Caki2 (cell line): Measurements from ENCODE around the gene TUBA3E. TPM values are rescaled to one million over a fixed set of nuclear protein-coding genes. Genes with fewer than 3 reads are reported as not detected.
"Not testable (repeated sequence)": the region's sequence is repeated elsewhere in the genome, so short reads cannot be mapped to it uniquely, and the experiment has no call there.

Experiments
- DNase-seq: peaks from one replicate; pipeline ENCODE4 v3.0.0-alpha.2; 2015; ENCODE audit warnings: low read depth
- in situ Hi-C: cut with HindIII; loops from 2 replicates; pipeline ENCODE4 v1.10.0; 2016; ENCODE audit warnings: low sequenced_read_pairs, low pct_unique_long_range_greater_than_20kb, mixed read lengths
- total RNA-seq: library from RNA; depleted of rRNA; stranded (reverse); fragments of >200 nt; shearing (Covaris generic); gene quantifications from 2 replicates; pipeline ENCODE4 v1.2.3, GENCODE V29; 2014; ENCODE audit warnings: low replicate concordance; rRNA removed

TUBA3E gene
- total RNA-seq, 1 experiment from 2014 or later = not detected

DNA sequence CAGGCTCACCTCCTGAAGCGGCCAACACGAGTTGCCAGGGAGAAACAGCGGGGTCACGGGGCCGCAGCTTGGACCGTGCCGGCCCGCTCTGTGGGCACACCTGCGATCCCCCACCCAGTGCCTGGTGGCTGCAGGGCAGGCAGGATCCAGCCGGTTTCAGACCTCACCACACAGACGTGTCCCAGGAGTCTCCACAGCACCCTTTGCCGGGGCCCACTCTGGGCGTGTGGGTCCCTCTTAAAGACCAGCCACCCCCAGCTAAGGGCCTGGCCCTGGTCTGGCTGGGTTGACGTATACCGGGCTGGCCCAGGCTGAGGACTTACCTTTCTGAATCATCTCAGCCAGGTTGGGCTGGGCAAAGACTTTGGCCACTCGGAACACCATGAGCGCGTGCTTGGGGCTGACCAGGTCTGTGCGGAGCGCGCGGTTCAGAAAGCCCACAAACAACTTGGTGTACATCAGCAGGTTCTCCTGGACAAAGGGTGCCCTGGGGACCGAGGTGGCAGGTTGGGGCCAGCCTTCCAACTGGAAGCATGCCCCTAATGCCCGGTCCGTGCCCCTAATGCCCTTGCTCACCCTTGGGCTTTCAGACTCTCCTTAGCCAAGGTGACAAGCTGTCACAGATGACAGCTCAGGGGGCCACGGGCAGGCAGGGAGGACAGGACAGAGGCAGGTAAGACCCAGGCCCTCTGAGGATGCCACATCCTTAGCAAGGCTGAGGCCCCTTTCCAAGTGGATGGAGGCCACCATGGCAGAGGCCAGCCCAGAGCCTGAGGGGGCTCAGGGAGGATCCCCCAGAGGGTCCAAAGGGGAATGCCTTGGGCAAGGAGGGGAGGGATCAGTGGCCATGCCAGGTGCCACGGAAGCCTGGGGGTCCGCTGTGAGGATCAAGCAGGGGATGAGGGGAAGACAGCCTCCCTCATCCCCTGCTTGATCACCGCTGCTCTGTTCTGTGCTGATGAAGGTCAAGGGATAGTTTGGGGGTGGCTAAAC, 43.2 kb downstream of the TUBA3E start:
- in situ Hi-C loops = no loop called here
- no peak for DNase-seq

DNA sequence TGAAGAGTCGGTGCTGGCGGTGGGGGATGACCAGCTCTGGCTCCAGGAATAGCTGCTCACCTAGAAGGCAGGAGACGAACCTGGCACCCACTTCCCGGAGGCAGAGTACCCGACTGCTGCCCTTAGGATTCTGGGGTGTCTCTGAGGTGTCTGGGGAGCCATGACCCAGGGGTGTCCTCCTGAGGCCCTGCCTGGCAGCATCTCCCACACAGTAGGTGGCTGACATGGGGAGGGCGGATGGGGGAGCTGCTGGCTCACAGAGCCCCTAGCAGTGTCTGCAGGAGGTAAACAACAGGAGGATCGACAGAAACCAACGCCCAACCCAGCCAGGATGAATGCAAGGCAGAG, 43.8 kb downstream of the TUBA3E start:
- in situ Hi-C loops, DNase-seq: not testable (repeated sequence)

DNA sequence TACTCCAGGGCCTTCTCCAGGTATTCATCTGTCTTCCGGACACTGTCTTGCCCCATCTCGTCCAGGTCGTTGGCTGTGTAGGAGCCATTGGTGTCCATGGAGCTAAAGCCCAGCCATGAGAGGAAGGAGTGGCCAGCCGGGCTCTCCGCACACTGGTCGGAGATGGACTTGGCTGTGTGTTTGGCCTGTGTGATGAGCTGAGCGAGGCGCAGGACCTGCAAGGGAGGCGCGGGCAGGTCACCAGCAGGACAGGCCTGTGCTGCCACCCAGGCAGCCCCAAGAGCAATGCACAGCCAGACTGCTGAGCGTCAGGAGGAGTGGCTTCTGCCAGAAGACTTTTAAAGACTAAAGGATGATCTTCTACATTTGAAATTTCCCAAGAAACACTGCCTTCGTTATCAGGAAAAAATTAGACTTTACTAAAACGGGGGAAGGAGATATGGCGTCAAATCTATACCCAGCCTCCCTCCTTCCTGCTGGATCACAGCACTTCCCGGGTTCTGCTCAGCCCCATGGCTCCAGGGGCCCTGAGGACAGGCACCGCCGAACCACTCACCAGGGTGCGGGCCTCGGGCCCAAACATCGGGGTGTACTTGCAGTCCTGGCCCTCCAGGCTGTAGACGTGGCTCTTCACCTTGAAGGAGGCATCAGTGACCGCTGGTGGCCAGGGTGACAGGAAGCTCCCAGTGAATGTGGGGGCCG, 44.4 kb downstream of the TUBA3E start:
- in situ Hi-C loops, DNase-seq: not testable (repeated sequence)

GRCh38 chr2:130152816-130153595, 45.2 kb downstream of the TUBA3E start:
- DNase-seq = no peak
- in situ Hi-C loops = no loop called here

DNA sequence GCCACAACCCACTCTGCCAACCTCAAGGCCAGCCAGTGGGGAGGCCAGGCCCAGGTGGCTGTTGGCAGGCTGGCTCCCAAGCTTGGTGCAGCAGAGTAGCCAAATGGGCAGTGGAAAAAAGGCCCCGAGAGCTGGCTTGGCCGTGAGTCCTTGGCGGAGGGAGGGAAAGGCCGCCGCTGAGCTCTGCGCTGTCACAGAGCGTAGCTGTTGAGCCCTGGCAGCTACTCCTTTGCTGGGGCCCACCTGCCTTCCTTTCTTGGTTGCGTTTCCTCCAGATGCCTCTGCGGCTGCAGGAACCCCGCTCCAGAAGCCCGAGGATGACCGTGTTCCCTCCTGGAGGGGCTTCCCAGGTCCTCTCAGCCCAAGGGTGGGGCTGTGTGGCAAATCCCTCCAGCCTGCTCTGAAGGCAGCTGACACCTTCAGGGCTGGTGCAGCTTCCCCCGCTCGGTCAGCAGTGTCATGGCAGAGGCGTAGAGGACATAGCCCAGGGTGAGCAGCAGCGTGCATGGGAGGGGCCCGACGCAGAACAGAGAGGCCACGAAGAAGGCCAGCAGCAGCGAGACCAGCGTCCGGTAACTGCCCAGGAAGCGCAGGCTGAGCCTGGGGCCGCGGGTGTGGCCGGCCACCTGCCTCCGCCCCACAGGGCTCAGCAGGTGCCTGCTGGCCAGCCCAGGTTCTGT, 46.0 kb downstream of the TUBA3E start:
- DNase-seq, in situ Hi-C loops: not testable (repeated sequence)

- DNase-seq, in situ Hi-C loops: not testable (repeated sequence)
Measured at GRCh38 chr2:130151145-130151512, 47.1 kb downstream of the TUBA3E start.

DNA sequence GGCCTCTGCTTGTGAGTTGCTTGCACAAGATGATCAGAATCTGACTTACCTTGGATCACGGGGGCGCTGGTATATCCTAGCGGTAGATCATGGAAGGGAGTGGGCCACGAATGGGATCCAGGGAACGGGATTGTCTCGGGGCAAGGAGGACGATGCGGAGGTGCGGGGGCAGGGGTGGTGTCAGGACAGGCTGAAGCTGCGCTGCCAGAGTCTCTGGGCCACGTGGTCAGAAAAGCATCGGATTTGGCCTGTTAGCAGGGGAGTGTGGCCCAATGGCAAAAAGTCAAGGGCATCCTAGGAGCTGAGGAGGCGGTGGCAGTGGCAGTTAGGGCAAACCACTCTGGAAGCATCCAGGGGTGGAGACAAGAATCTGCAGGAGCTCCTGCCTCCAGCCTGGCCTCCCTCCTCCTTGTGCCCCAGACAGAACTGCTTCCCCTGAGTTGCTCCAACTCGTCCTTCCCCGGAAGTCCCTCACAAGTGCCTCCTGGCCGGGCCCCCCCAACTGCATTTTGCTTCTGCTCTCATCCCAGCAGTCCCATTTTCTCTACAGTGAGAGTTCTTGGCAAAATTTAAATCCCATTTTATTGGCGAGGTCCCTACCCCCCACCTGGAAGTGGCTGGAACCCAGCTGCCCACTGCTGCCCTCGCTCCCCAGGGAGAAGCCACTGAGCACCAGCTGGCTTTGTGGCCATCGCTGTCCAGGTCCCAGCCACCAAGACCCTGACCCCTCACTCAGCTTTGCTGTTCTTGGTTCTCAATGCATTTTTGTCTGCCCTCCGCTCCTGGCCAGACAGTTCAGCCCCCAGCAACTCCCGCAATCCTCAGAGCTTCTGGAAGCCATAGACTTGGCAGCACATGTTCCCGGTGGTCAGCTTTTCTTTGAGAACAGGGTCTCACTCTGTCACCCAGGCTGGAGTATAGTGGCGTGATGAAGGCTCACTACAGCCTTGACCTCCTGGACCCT, 47.8 kb downstream of the TUBA3E start:
- DNase-seq = no peak

GRCh38 chr2:130148515-130148914, 49.7 kb downstream of the TUBA3E start:
- in situ Hi-C loops, DNase-seq: not testable (repeated sequence)

More for the DNA sequence above, 47.8 kb downstream of the TUBA3E start:
- in situ Hi-C loops = no loop called here

DNA sequence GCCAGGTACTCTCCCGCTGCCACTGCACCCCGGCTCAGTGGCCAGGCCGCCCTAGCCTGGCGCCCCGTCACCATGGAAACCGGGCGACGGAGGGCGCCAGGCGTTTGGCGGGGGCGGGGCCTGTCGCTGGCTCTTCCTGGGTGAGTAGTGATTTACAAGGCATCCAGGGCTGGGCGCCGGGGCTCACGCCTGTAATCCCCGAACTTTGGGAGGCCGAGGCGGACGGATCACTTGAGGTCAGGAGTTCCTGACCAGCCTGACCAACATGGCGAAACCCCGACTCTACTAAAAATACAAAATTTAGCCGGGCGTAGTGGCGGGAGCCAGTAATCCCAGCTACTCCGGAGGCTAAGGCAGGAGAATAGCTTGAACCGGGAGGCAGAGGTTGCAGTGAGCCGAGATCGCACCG, 53.2 kb downstream of the TUBA3E start, which contains the start of gene CCDC74B:
CCDC74B (minus strand) TSS at position 107 of the 409 bp plus-strand sequence. CDS start 116 bp downstream, outside the sequence.
- in situ Hi-C loops = not testable (repeated sequence)
- DNase-seq = peak; percentile 56

DNA sequence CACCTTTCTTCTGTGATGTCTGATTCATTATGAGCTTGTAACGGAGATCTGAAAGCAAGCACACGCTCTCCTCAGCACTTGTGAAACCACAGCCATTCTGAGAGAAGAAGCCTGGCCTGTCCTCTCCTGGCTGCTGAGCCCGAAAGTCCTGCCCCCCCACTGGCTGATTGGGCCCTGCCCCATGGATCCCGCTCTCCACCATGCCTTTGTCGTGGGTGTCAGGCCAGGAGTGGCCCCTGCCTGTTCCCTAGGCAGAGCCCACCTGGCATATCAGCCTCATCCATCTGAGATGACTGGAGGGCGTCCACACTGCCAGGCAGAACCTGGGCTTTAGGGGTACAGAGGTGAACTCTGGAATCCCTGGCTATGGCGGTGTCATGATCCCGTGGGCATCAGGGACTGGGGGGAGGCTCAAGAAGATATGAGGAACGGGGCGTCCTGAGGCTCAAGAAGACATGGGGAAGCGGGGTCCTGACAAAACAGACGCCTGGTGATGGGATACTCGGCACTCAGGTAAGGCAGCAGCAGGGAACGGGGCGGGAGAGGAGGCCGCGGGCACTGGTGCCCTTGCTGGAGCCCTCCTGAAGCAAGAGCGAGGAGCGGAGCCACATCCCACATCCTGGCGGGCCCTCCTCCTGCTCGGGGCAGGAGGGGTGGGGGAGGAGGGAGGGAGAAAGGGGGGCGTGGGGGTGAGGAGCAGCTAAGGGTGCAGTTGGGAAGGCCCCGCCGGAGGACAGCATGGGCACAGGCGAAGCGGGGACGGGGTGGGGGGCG, 54.8 kb downstream of the TUBA3E start:
- DNase-seq, in situ Hi-C loops: not testable (repeated sequence)

DNA sequence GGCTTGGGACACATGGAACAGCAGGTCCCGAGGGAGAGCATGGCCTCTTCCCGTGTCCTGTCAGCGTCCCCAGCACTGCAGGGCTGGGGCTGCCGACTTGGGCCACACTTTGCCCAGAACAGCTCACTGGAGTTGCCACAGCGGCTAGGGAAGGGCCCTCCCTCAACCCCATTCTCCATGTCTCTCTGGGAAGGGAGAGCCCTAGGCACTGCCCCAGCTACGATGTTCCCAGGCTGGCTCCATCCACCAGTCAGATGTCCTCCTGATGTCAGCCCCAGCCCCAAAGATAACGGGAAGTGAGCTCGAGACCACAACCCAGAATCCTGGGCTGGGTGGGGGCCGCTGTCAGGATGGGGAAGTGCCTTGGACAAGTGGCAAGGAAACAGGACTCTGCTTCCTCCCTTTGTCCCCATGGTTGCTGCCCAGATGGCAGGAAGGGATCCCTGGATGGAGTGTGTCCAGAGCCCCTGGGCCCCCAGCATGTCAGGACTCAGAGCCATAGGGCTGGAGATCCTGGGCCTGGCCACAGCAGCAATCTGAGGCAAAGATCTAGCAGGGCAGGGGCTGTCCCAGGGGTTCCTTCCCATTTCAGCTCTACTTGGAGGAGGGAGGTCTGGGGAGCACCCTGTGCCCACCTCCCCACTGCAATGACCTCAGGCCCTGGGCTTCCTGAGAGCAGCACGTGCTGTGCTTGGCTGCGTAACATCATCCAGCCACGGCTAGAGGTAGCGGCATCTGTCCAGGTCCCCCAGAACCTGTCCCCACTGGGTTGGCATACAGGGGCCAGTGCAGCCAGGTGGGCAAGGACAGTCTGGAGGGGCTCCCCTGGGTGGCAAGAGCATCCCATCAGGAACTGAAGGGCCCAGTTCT, 55.6 kb downstream of the TUBA3E start:
- DNase-seq = not testable (repeated sequence)

More for the DNA sequence above, 55.6 kb downstream of the TUBA3E start:
- in situ Hi-C loops = not testable (repeated sequence)

Other genes starting within 250 kb of the TUBA3E start
- not detected in 2 replicates for gene RAB6C, start 218.8 kb downstream of the TUBA3E start, total RNA-seq
- 1.8 and 6.4 TPM in 2 replicates for gene POTEF, start 69.2 kb downstream of the TUBA3E start, total RNA-seq
- 19.9 and 37.3 TPM in 2 replicates for gene CCDC74B, start 53.3 kb downstream of the TUBA3E start, total RNA-seq
- gene SMPD4, start 16.8 kb downstream of the TUBA3E start, total RNA-seq = 38.0 and 46.7 TPM in 2 replicates
- 330 and 444 TPM in 2 replicates for gene MZT2B, start 16.2 kb downstream of the TUBA3E start, total RNA-seq
- 78.6 and 105 TPM in 2 replicates for gene IMP4, start 144.5 kb upstream of the TUBA3E start, total RNA-seq
- gene PTPN18, start 157.6 kb upstream of the TUBA3E start, total RNA-seq = 20.8 and 26.1 TPM in 2 replicates